Progenitor cell of endocrine pancreas (in vitro differentiated cells): ENCODE measurements around the gene B4GALT5. TPM values are rescaled to one million over a fixed set of nuclear protein-coding genes. Genes with fewer than 3 reads are reported as not detected.
"Not testable (repeated sequence)": the region's sequence is repeated elsewhere in the genome, so short reads cannot be mapped to it uniquely, and the experiment has no call there.

Experiments used
- DNase-seq: peaks from one replicate; pipeline ENCODE4 v3.0.0; 2021; ENCODE audit warnings: low spot score; ENCODE audit not compliant: unreplicated experiment
- H3K27ac Mint-ChIP-seq: 2 replicates; pipeline ENCODE4 v1.8.0; 2021; ENCODE audit warnings: mild to moderate bottlenecking, moderate library complexity, mixed read lengths
- H3K27me3 Mint-ChIP-seq: 2 replicates; pipeline ENCODE4 v1.8.0; 2021; ENCODE audit warnings: mixed read lengths
- H3K36me3 Mint-ChIP-seq: 2 replicates; pipeline ENCODE4 v1.8.0; 2022; ENCODE audit warnings: mixed read lengths; ENCODE audit not compliant: insufficient read depth
- H3K4me1 Mint-ChIP-seq: 2 replicates; pipeline ENCODE4 v1.8.0; 2021; ENCODE audit warnings: low read depth, mixed read lengths
- H3K4me3 Mint-ChIP-seq: 2 replicates; pipeline ENCODE4 v1.8.0; 2021; ENCODE audit warnings: low read depth, mild to moderate bottlenecking, moderate library complexity, mixed read lengths
- H3K9me3 Mint-ChIP-seq: 2 replicates; pipeline ENCODE4 v1.8.0; 2021; ENCODE audit warnings: low read depth, mixed read lengths
- CTCF ChIP-seq: fragments of 200-600 bp; sonication (generic); IDR thresholded peaks from one replicate; pipeline ENCODE4 v1.5.0; 2021; ENCODE audit warnings: antibody characterized with exemption, mild to moderate bottlenecking; ENCODE audit not compliant: unreplicated experiment
- total RNA-seq: library from RNA; stranded (reverse); gene quantifications from 2 replicates; pipeline ENCODE4 v1.2.1, GENCODE V29; 2021

Gene B4GALT5
- total RNA-seq, 1 donor from 2014 or later = 58.6 TPM

GRCh38 chr20:49724408-49725223 lies 10.9 kb upstream of the B4GALT5 start:
- Mint-ChIP-seq H3K36me3 (no peaks in the 10 kb centered on the region), H3K4me3 (no peak overlapping the region), H3K9me3 (peaks cover 3% of the 10 kb centered on the region), H3K27me3 (no peaks in the 10 kb centered on the region), H3K27ac (peak overlapping the region; percentile 16), H3K4me1 (peaks cover 4% of the 10 kb centered on the region)
- no peak for TF ChIP-seq CTCF
- no peak for DNase-seq

GRCh38 chr20:49723758-49724157 lies 10.1 kb upstream of the B4GALT5 start:
- H3K27me3 Mint-ChIP-seq, H3K36me3 Mint-ChIP-seq, H3K4me3 Mint-ChIP-seq, H3K27ac Mint-ChIP-seq, H3K4me1 Mint-ChIP-seq, DNase-seq, H3K9me3 Mint-ChIP-seq: not testable (repeated sequence)

- not testable (repeated sequence) for H3K4me3 Mint-ChIP-seq, H3K27me3 Mint-ChIP-seq, H3K27ac Mint-ChIP-seq
Observed at GRCh38 chr20:49721326-49721725, 7.6 kb upstream of the B4GALT5 start.

GRCh38 chr20:49715466-49715865 lies 1.8 kb upstream of the B4GALT5 start:
- no peaks in the 10 kb centered on the region for H3K9me3 Mint-ChIP-seq
- no peaks in the 10 kb centered on the region for H3K27me3 Mint-ChIP-seq
- peak overlapping the region; percentile 30 for H3K4me3 Mint-ChIP-seq
- DNase-seq = no peak
- TF ChIP-seq CTCF = no peak
- H3K27ac Mint-ChIP-seq = no peak overlapping the region
- H3K4me1 Mint-ChIP-seq = peaks cover 17% of the 10 kb centered on the region
- H3K36me3 Mint-ChIP-seq = no peaks in the 10 kb centered on the region

More at GRCh38 chr20:49721326-49721725, 7.6 kb upstream of the B4GALT5 start:
- not testable (repeated sequence) for H3K9me3 Mint-ChIP-seq, H3K4me1 Mint-ChIP-seq, H3K36me3 Mint-ChIP-seq, DNase-seq

GRCh38 chr20:49712996-49713752 lies 504 bp downstream of the B4GALT5 start:
- Mint-ChIP-seq H3K27ac (peak overlapping the region; percentile 97), H3K36me3 (no peaks in the 10 kb centered on the region), H3K9me3 (no peaks in the 10 kb centered on the region), H3K4me1 (peaks cover 17% of the 10 kb centered on the region), H3K4me3 (peak overlapping the region; percentile 87), H3K27me3 (no peaks in the 10 kb centered on the region)
- peak; percentile 42 for DNase-seq
- no peak for TF ChIP-seq CTCF

- H3K36me3 Mint-ChIP-seq = no peaks in the 10 kb centered on the region
- no peak for DNase-seq
Observed at GRCh38 chr20:49712646-49712995, 1.1 kb downstream of the B4GALT5 start.

More at GRCh38 chr20:49712646-49712995, 1.1 kb downstream of the B4GALT5 start:
- peaks cover 17% of the 10 kb centered on the region for H3K4me1 Mint-ChIP-seq
- H3K9me3 Mint-ChIP-seq = no peaks in the 10 kb centered on the region
- no peak for TF ChIP-seq CTCF
- H3K4me3 Mint-ChIP-seq = peak overlapping the region; percentile 87
- no peaks in the 10 kb centered on the region for H3K27me3 Mint-ChIP-seq
- H3K27ac Mint-ChIP-seq = peak overlapping the region; percentile 97
